ENCODE measurements around the gene HK1.
"Not testable (repeated sequence)": the region's sequence is repeated elsewhere in the genome, so short reads cannot be mapped to it uniquely, and the experiment has no call there.

Gene HK1

DNA sequence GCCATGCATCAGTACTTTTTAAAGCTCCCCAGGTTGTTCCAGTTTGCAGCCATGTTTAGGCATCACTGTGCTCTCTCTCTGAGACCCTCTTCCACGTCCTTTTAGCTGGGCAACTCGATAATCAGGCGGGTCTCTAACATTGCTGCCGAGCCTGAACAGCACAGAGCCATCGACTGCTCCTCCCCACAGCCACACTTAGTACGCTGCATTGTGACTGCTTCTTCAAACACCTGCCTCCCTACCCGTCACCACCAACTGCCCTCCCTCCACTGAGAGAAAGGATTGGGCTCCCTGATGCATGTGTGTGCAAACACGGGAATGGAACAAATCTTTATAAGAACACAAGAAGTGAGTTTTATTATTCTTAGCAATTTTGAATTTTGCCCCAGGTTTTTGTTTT lies 149.9 kb downstream of the HK1 start:
- no peak for DNase-seq

DNA sequence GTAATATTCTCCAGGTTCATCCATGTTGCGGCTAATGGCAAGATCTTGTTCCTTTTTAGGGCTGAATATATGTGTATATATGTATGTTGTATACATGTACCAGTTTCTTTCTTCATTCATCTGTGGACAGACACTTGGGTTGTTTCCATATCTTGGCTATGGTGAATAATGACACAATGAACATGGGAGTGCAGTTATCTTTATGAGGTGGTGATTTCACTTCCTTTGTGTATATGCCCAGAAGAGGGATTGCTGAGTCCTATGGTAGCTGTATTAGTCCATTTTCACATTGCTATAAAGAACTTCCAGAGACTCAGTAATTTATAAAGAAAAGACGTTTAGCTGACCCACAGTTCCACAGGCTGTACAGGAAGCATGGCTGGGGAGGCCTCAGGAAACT lies 155.9 kb downstream of the HK1 start:
- DNase-seq = no peak

DNA sequence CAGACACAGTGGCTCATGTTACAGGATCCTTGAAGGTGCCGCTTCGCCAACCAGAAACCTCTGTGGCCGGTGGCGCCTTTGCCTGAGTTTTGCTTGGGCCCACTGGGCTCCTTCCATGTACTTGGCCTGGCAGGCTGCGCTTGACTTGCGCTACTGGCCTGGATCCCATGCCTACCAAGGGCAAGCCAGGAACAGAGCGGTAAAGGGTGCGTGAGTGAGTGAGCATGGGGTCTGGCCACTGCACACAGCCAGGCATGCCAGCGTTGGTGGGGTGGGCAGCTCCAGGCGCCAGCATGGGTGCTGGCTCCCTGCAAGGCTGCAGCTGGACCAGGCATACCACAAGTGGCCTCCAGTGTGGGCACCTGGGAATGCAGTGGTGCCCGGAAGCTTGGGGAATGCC lies 156.6 kb downstream of the HK1 start:
- no peak for DNase-seq

DNA sequence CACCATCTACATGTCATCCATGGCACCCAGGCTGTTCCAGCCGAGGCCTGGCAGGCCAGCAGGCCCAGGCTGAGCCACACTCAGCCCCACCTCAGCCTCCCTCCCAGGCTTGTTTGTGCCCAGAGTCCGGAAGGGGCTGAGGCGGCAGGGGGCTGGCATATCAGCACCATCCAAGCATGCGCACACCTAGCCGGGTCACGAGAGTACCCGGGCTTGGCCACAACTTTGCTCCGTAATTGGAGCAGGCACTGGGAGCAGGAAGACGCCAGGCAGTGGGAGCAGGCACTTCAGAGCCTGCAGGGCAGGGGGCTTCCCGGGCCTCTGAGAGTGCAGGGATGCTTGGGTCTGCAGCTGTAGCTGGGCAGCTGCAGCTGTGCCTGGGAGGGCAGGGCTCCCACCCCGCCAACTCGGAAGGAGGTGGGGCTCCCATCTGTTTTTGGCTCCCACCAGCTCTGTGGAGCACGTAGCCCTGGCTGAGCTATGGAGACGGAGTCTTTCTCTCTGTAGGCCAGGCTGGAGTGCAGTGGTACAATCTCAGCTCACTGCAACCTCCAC lies 157.7 kb downstream of the HK1 start:
- DNase-seq = no peak

DNA sequence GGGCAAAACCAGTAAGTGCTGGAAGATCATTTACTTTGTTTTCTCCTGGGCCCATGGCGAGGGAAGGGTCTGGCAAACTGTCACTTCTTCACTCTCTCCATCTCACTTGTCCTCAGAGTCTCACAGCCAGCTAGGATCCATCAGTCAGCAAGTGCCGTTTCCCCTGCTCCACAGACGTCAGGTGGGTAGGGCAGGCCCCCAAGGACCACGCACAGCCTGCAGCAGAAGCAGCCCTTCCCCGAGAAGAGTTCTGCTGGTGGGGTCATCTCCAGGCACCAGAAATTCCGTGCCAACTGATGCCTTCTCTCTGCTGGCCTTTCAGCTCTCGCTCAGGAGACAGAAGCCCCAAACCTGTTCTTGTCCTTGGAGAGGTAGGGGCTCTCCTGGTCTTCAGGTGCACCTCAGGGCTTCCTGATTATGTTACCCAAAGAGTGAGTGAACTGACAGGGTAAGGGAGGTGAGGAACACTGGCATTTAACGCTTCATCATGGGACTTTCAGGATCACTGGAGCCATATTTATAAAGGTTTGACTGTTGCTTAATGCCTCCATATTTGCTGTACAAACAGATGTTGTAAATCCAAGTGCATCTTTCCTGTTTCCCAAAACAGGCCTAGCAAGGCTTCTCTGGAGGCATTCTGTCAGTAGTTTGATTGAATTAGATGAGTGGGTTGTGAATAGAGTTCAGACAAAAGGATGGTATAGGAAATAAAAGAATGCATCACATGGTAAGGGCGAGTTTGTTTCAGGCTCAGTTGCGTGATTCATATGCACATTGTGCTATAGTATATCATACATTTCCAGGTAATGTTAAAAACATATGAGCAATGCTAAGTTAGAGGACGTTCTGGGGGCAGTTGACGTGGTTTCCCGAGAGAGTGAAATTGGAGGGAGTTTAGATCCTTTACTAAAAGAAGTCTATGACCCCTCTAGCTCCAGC lies 159.3 kb downstream of the HK1 start:
- no peak for DNase-seq

DNA sequence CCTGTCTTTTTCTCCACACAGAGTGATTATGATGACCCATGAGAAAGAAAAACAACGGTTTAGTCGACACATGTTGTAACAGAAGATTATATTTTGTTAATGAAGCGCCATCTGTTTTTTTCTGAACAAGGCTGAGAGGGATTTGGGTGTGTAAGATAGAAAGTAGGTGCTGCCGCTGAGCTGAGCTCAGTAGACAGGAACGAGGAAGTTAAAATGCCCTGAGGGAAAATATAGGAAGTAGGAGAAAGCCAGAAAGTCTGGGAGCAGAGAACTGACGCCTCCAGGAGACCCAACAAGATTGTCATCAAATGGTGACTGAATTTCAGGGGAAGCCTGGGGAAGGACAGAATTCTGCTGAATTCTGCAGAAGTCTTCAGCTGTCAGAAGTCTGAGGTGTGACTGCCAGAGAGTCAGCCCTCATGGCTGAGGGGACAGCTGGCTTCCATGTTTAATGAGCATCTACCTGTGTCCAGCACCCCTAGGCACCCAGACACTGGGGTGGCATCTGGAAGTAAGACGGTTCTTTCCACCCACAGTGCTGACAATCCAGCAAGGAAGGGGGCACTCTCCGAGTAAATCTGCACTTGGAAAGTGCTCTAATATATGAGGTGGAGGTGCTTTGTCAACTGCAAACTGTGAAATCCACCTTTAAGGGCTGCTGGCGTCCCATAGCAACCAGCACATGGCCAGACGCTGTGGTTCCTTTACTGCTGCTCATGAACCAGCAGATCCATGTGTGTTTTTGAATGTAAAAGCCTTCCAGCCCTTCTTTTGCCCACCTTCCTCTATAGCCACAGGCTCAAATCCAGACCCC lies 160.4 kb downstream of the HK1 start:
- no peak for DNase-seq

DNA sequence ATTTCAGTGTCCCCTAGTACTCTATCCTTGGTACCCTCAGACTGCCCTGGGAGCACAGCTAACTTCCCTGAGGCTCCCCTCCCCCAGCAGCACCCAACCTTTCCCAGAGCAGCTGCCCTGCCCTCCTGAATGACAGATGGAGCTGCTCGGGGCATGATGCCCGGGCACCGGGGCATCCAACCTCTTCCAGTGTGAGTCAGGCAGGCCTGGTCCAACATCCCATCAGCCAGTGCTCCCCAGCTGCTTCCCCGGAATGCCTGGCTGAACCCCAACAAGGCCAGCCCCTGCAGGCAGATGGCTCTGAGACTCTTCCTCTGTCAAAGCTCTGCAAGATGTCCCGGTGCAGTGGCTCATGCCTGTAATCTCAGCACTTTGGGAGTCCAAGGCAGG lies 161.0 kb downstream of the HK1 start:
- DNase-seq = no peak

DNA sequence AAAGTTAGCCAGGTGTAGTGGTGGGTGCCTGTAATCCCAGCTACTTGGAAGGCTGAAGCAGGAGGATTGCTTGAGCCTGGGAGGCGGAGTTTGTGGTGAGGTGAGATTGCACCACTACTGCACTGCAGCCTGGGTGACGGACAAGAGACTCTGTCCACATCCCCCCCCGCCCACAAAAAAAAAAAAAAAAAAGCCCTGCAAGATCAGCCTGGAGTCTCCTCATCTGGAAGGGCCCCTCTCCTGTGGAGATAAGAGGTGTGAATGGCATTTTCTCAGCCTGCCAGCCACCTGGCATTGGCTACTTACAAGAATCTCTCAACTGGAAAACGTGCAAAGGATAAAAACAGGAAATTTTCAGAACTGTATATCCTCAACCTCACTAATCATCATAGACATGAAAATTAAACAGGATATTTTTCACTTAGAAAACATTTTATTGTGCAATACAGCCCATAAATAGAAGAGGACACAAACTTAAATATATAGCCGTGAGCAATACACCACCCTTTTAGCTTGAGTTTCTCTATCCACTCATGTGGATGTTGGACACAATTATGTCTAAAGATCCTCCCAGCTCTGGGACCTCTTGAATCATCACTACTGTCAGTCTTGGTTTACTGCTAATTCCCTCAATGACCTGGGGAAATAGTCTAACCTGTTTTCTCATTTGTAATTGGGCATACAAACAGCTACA lies 161.7 kb downstream of the HK1 start:
- no peak for DNase-seq

DNA sequence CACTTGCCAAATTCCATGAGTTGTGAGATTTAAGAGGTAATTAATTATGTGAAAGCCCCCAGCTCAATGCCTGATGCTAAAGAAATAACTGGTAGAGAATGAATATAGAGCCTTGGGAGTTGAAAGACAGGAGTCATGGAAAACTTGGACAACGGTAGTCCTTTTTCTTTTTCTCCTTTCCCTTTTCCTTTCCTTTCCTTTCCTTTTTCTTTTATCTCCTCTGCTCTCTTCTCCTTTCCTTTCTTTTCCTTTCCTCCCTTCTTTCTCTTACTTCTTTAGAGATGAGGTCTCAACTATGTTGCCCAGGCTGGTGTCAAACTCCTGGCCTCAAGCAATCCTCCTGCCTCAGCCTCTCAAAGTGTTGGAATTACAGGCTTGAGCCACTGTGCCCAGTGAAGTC lies 165.1 kb downstream of the HK1 start:
- DNase-seq = no peak

DNA sequence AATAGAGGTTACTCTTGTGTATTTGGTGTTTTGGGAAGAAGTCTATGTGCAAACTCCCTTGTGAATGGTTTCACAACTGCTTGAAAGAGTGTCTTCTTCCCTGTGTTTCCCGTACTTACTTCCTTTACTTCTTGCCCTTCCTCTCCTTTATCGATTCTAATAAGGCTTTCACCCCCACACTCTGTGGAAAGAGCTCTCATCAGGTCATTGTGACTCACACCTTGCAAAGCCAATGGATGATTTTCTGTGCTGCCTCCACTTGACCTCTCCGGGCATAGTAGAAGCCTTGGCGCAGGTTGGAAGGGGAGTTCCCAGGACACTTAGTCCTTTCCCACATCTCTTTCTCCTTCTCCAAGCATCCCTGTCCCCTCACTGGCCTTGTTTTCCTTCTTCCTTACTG lies 166.7 kb downstream of the HK1 start:
- no peak for DNase-seq

DNA sequence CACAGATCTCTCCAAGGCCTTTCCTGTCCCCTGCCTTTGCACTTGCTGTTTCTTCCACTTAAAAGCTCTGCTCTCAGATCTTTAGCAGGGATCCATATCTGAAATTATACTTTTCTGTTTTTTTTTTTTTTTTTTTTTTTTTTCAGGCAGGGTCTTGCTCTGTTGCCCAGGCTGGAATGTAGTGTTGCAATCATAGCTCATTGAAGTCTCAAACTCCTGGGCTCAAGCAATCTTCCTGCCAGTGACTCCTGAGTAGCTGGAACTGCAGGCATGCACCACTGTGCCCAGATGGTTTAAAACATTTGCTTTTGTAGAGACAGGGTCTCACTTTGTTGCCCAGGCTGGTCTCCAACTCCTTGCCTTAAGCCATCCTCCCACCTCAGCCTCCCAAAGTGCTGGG lies 167.9 kb downstream of the HK1 start:
- no peak for DNase-seq

DNA sequence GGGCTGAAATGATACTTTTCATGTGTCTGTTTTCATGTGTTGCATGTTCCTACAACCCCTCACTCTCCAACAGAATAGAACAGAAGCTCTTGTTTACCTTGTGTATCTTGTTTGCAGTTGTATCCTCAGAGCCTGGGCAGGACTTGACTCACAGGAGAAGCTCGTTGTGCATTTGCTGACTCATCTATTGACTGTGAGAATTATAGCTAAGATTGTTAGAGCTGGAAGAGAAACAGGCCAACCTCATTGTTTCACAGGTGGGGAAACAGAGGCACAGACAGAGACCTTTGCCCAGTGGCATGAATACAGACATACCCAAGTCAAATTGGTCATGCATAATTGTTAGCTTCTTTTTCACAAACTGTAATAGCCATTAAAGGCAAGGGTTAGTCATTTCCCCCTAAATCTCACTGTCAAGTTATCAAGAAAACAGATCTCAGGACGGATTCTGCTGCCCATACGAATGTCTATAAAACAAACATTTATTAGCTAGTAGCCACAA lies 168.4 kb downstream of the HK1 start:
- no peak for DNase-seq

DNA sequence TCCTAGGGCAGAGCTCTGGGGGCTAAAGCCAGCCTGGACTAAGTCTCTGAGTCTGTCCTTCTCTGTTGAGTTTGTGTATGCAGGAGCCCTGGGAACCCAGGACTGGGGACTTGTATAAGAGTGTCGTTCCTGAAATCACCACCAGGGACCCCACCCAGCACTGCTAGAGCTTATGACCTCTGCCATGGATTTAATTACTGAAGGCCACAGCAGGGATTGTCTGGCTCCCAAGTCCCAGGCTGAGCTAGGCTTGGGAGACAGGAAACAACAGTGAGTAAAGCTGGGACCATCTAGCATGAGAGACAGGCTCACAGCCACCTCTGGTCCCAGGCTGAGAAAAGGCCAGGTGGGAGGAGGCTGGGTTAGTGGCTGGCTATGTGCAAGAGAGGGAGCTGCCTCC lies 171.5 kb downstream of the HK1 start:
- DNase-seq = no peak

DNA sequence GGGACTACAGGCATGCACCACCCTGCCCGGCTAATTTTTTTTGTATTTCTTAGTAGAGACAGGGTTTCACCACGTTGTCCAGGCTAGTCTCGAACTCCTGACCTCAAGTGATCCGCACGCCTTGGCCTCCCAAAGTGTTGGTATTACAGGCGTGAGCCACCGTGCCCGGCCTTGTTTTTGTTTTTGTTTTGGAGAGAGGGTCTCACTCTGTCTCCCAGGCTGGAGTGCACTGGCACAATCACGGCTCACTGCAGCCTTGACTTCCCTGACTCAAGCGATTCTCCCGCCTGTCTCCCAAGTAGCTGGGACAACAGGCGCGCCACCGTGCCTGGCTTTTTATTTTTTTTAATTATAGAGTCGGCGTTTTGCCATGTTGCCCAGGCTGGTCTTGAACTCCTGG lies 172.1 kb downstream of the HK1 start:
- DNase-seq = not testable (repeated sequence)

DNA sequence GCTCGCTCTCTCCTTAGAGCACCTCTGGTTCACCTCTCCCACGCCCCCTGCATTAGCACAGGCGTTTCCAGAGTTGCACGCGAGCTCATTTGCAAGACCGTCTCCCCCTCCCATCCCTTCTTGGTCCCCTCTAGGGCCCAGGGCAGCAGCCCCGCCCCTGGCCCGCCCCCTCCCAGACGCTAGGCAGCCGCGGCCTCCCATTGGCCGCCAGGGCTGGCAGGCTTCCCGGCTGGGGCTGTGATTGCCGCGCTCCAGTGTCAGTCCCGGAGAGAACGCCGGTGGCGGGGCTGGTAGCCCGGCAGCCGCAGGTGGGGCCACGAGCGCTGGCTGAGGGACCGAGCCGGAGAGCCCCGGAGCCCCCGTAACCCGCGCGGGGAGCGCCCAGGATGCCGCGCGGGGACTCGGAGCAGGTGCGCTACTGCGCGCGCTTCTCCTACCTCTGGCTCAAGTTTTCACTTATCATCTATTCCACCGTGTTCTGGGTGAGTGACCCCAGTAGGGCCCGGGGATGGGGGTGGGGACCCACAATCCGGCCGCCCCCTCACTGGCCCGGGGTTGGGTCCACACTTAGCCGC lies 173.0 kb downstream of the HK1 start, which contains the start of gene TSPAN15:
TSPAN15 (plus strand) TSS at position 257 of the 575 bp plus-strand sequence; CDS start at position 387, 130 bp downstream.
- peak; percentile 74 for DNase-seq
